ENCODE measurements around the gene INSR. TPM values are rescaled to one million over a fixed set of nuclear protein-coding genes. Genes with fewer than 3 reads are reported as not detected.

The INSR gene
- total RNA-seq, 1 donor from 2014 or later = 7.9 TPM

GRCh38 chr19:7200736-7201135, 93.5 kb downstream of the INSR start:
- no peak for DNase-seq (ENCODE audit: low read depth)
- Mint-ChIP-seq H3K27ac (ENCODE audit: unreplicated experiment) (no peak overlapping the region), H3K36me3 (ENCODE audit: low read depth, unreplicated experiment) (no peaks in the 10 kb centered on the region)

DNA sequence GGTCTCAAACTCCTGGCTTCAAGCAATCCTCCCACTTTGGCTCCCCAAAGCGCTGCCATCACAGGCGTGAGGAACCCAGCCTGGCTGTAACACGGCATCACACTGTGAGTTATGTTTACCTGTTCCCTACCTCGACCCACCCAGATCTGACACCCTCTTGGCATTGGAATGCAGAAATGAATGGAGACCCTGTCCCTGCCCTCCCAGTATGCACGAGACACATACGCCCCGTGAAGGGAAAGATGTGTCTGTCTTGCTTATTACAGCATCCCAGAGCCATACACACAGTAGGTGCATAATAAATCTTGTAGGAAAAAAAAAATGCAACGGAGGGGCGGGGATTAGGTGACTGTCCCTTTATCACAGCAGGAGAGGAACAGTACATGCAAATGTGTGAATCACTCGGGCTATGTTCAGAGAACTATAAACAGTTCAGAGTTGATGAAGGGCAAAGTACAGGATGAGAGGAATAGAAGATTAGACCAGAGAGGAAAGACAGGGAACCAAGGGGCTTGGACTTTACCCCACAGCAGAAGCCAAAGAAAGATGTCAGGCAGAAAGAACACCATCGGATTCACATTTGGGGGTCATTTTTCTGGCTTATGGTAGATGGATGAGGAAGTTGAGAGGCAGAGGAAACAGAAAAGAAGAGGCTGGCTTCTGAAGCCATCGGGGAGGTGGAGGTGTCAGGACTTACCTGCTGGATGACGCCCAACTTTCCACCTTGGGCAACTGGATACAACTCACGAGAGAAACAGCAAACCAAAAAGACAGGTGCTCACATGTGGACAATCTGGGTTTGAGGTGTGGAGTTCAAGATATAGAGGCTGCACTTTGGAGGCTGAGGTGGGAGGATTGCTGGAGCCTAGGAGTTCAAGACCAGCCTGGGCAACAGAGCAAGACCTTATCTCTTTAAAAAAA, 94.3 kb downstream of the INSR start:
- H3K36me3 Mint-ChIP-seq (ENCODE audit: low read depth, unreplicated experiment) = no peaks in the 10 kb centered on the region
- H3K4me1 Mint-ChIP-seq (ENCODE audit: low read depth, unreplicated experiment) = no peaks in the 10 kb centered on the region
- no peak overlapping the region for H3K4me3 ChIP-seq (ENCODE audit: insufficient read depth, low read depth, low read length)
- no peak for FAIRE-seq
- H3K79me2 ChIP-seq (ENCODE audit: insufficient read depth, low read length) = no peaks in the 10 kb centered on the region
- H2AFZ ChIP-seq (ENCODE audit: low read depth, low read length) = no peak overlapping the region
- H3K4me1 ChIP-seq (ENCODE audit: insufficient read depth, low read length) = peaks cover 6% of the 10 kb centered on the region
- no peak overlapping the region for H3K9ac ChIP-seq (ENCODE audit: low read length)
- no peak for DNase-seq (ENCODE audit: low read depth)
- H3K4me3 Mint-ChIP-seq (ENCODE audit: unreplicated experiment) = no peak overlapping the region
- H3K36me3 ChIP-seq (ENCODE audit: insufficient read depth, low read length) = no peaks in the 10 kb centered on the region
- H3K9me3 ChIP-seq (ENCODE audit: insufficient read depth, low read depth, low read length) = no peaks in the 10 kb centered on the region
- no peak for TF ChIP-seq CTCF (IDR thresholded peaks at IDR 0.05; ENCODE audit: insufficient read depth, low read depth, low read length)
- TF ChIP-seq EZH2 (IDR thresholded peaks at IDR 0.05; ENCODE audit: insufficient read depth, low read length) = no peak
- no peaks in the 10 kb centered on the region for H3K9me3 Mint-ChIP-seq (ENCODE audit: unreplicated experiment)
- H3K27ac Mint-ChIP-seq (ENCODE audit: unreplicated experiment) = no peak overlapping the region
- no peak overlapping the region for H3K27ac ChIP-seq (ENCODE audit: low read depth, low read length)
- H3K4me2 ChIP-seq (ENCODE audit: low read length) = no peak overlapping the region
- H3K27me3 ChIP-seq (ENCODE audit: insufficient read depth, low read length) = no peaks in the 10 kb centered on the region
- no peaks in the 10 kb centered on the region for H3K27me3 Mint-ChIP-seq (ENCODE audit: low read depth, unreplicated experiment)
- no peaks in the 10 kb centered on the region for H4K20me1 ChIP-seq (ENCODE audit: insufficient read depth, low read length)

More at GRCh38 chr19:7200736-7201135, 93.5 kb downstream of the INSR start:
- Histone ChIP-seq H3K27ac (ENCODE audit: low read depth, low read length) (no peak overlapping the region), H3K36me3 (ENCODE audit: insufficient read depth, low read length) (no peaks in the 10 kb centered on the region), H4K20me1 (ENCODE audit: insufficient read depth, low read length) (peaks cover 2% of the 10 kb centered on the region), H3K4me3 (ENCODE audit: insufficient read depth, low read depth, low read length) (no peak overlapping the region), H3K27me3 (ENCODE audit: insufficient read depth, low read length) (no peaks in the 10 kb centered on the region), H3K9ac (ENCODE audit: low read length) (no peak overlapping the region), H3K4me2 (ENCODE audit: low read length) (no peak overlapping the region), H3K79me2 (ENCODE audit: insufficient read depth, low read length) (no peaks in the 10 kb centered on the region), H3K9me3 (ENCODE audit: insufficient read depth, low read depth, low read length) (no peaks in the 10 kb centered on the region), H2AFZ (ENCODE audit: low read depth, low read length) (no peak overlapping the region), H3K4me1 (ENCODE audit: insufficient read depth, low read length) (peaks cover 6% of the 10 kb centered on the region)
- Mint-ChIP-seq H3K4me3 (ENCODE audit: unreplicated experiment) (no peak overlapping the region), H3K27me3 (ENCODE audit: low read depth, unreplicated experiment) (no peaks in the 10 kb centered on the region), H3K9me3 (ENCODE audit: unreplicated experiment) (no peaks in the 10 kb centered on the region), H3K4me1 (ENCODE audit: low read depth, unreplicated experiment) (no peaks in the 10 kb centered on the region)
- no peak for FAIRE-seq
- TF ChIP-seq EZH2 (IDR thresholded peaks at IDR 0.05; ENCODE audit: insufficient read depth, low read length) (no peak), CTCF (IDR thresholded peaks at IDR 0.05; ENCODE audit: insufficient read depth, low read depth, low read length) (no peak)

Data from astrocyte (in vitro differentiated cells and primary cell).